ENCODE measurements around the gene KIAA1217.

The KIAA1217 gene

GRCh38 chr10:24371396-24371795, 162.5 kb downstream of the KIAA1217 start:
- DNase-seq (ENCODE audit: low spot score) = no peak

- no peak for DNase-seq (ENCODE audit: low spot score)
Measured at GRCh38 chr10:24374134-24374915, 165.4 kb downstream of the KIAA1217 start.

GRCh38 chr10:24375510-24375909, 166.6 kb downstream of the KIAA1217 start:
- no peak for DNase-seq (ENCODE audit: low spot score)

GRCh38 chr10:24376731-24377130, 167.8 kb downstream of the KIAA1217 start:
- DNase-seq (ENCODE audit: low spot score) = no peak

DNA sequence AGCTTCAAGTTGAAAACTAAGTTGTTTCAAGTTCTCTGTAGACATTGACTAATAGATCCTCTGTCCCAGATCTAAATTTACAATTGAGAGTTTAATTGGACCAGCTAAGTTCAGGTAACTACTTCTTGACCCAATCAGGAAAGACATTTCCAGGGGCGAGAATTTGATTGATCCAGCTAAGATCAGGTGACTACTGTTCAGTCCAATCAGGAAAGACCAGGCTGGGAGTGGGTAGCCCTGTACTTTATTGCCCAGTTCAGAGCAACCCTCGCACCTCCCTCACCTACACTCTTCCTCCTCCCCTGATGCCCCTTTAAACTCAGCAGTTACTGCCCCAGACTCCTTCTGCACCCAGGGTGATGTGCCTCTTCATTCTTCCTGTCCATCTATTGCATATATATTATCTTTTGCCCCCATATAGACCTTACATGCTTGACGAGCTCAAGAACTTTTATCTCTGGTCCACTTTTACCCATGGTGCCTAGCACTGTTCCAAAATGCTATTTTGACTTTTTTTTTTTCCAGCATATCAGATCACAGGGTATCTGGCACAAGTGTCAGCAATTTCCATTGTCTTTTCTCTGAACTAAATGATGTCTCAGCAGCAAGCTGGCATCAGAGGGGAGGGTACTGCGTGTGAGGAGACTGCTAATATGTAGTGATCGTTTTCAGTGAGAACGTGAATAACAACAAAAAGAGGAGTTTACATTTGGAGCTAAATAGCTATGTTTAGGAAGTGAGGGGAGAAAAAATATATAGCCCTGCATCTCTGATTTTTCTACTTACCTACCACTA, 169.4 kb downstream of the KIAA1217 start:
- no peak for DNase-seq (ENCODE audit: low spot score)

- DNase-seq (ENCODE audit: low spot score) = no peak
Measured at GRCh38 chr10:24381235-24382010, 172.5 kb downstream of the KIAA1217 start.

GRCh38 chr10:24382045-24382444, 173.1 kb downstream of the KIAA1217 start:
- DNase-seq (ENCODE audit: low spot score) = no peak

DNA sequence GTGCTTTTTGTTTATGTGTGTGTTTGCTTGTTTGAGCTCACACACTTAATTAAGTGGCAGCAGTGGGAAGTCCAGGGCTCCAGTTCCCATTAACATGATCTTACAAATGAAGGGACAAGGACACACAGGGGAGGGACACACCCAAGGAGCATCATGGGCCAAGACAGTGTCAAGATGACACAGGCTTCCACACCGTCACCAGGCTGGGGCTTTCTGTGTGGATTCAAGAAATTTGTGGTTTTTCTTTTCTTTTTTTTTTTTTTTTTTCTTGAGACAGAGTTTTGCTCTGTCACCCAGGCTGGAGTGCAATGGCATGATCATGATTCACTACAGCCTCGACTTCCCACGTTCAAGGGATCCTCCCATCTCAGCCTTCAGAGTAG, 173.6 kb downstream of the KIAA1217 start:
- DNase-seq (ENCODE audit: low spot score) = no peak

DNA sequence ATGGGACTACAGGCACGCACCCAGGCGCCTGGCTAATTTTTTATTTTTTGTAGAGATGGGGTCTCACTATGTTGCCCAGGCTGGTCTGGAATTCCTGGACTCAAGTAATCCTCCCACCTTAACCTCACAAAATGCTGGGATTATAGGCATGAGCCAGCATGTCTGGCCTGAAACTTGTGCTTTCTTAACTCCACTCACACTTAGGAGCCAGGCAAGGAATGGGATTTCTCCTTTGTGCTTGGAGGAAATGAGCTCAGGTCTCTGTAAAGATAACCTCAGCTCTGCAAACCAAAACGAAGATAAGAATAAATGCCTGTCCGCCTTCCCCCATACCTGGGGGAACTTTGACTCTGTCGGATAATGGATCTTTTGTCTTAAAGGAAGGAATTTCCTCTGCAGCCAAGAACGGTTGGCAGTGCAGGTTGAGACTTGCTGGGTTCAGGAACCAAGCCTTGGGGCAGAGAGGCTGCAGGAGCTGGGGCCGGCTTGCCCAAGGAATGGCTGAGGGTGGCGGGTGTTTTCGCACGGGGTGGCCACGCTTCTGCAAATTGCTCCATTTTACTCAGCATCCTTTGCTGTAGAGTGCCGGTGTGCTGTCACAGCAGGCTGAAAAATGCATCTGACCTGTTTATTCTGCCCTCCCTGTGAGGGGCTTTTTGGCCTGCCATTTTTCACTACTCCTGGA, 174.2 kb downstream of the KIAA1217 start:
- no peak for DNase-seq (ENCODE audit: low spot score)

- peak; percentile 21 for DNase-seq (ENCODE audit: low spot score)
Measured at GRCh38 chr10:24383681-24384106, 174.8 kb downstream of the KIAA1217 start.

DNA sequence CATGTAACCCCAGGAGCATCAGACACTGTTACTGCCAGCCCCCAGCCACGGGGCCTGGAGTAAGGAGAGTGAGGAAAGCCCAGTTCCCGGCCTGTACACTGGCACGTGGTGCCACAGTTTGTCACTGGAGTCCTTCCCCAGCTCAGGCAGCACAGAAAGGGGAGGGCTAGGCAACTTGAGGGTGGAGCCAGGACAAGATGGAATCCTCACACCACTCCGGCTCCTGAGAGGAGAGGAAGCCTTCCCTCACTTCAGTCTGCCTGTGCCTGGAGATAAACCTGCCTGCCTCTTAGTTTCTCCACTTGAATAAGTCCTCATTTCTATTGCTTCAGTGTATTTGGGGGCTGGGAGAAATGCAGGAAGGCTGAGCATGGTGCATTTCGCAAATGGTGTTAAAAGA, 176.0 kb downstream of the KIAA1217 start:
- DNase-seq (ENCODE audit: low spot score) = no peak

DNA sequence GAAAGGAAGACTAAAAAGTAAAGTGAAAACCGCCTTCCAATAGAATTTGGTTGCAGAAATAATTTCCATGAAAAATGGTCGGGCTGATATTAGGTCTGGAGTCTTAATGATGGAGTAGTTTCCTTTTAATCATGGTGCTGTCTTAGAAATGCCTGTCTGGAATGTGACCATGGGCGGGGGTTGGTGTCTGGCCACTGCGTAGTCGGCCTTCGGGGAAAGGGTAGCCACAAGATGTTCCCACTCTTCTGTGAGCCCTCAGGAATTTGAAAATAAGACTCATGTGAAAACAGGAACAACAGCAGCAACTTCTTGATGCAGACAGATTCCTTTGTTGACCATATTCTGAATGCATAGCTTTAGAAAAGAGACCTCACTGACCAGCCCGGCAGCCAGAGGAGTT, 176.8 kb downstream of the KIAA1217 start:
- DNase-seq (ENCODE audit: low spot score) = no peak

DNA sequence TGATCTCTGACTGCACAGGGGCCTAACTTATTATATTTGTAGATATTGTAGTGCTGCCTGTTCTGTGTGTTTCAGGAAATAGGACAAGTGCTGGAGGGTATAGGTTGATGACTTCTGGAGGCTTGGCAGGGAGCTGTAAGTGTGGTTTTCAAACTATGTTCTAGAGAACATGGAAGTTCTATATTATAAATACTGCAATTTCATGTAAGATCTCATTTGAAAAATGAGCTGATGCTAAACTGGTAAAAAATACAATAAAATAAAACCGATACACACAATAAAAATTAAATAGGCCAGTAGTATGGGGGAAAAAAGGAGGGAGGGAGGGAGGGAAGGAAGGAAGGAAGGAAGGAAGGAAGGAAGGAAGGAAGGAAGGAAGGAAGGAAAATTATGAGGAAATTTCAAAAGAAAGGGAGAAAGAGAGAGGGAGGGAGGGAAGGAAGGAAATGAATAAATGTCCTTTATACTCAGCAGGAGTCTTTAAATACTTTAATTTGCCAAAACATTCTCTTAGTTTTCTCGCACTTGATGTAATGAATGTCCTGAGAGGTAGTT, 181.3 kb downstream of the KIAA1217 start:
- no peak for DNase-seq (ENCODE audit: low spot score)

- no peak for DNase-seq (ENCODE audit: low spot score)
Measured at GRCh38 chr10:24390746-24391145, 181.8 kb downstream of the KIAA1217 start.

DNA sequence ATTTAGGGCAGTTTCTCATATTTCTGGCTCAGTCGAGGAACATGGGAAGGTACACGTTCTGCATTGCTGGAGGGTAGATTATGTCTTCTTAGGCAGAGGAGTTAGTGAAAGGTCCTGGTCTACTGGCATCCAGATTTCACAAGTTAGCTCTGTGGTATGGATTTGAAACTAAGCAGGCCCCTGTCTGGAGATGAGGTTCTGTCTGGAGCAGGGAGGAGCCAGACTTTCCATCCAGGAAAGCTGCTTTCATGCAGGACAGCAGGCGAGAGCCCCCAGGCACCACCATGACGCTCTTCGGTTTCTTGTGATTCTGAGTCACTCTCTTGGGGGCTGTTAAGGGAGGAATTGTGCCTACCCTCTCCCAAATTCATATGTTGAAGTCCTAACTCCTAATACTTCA, 184.3 kb downstream of the KIAA1217 start:
- no peak for DNase-seq (ENCODE audit: low spot score)

DNA sequence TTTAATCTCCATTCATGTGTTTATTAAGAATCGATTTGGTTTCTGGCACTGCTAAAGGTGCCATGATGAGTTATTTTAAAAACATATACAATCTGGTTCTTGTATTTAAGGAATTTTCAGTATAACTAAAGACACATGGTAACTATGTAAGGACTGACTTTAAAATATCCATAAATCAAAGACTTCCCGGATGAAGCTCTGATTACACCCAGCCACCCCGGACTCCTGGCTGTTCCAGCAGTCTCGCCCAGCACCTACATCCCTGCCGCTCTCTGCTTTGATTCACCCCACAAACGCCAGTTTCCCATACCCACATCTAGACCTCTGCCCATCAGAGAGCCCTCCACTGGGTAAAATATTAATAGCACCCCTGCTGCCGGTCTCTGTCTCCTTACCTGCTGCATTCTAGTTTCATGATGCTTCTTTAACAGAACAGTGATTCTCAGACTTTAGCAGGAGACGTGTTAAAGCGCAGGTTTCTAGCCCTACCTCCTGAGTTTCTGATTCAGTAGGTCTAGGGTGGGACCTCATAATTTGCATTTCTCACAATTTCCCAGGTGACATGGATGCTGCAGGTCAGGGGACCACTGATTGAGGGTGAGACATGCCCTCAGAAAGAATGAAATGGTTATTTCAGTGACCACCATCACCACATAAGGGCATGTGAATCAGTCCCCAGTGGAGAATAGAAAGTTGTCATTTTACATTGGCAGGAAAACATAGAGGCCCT, 185.7 kb downstream of the KIAA1217 start:
- DNase-seq (ENCODE audit: low spot score) = no peak

DNA sequence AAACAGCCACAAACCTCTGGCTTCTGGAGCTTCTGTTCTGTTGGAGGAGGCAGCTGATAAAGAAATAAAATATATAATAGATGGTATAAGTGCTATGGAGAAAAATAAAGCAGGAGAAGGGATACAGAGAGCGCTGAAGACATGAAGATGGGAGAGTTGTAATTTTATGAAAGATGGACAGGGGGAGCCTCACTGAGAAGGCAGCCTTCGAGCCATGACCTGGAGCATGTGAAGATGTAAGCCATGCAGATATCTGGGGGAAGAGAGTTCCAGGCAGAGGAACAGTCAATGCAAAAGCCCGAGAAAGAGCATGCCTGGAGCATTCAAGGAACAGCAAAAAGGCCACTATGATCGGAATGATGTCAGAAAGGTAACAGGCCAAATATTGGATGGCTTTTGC, 187.5 kb downstream of the KIAA1217 start:
- no peak for DNase-seq (ENCODE audit: low spot score)

- DNase-seq (ENCODE audit: low spot score) = no peak
Measured at GRCh38 chr10:24397662-24398061, 188.7 kb downstream of the KIAA1217 start.

DNA sequence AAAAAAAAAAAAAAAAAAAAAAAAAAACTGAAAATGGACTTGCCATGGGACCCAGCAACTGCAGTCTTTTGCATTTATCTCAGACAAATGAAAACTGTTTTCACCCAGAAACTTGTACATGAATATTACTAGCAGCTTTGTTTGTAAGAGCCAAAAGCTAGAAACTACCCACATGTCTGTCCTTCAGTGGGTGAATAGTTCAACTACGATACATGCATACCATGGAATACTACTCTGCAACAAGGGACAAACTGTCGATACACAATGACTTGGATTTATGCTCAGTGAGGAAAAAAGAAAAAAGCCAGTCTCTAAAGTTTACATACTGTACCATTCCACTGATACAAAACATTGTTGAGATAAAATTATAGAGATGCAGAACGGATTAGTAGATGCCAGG, 195.6 kb downstream of the KIAA1217 start:
- no peak for DNase-seq (ENCODE audit: low spot score)

- no peak for DNase-seq (ENCODE audit: low spot score)
Measured at GRCh38 chr10:24405635-24406034, 196.7 kb downstream of the KIAA1217 start.

Measured in hematopoietic multipotent progenitor cell treated with erythropoietin and hydrocortisone succinate and interleukin-3 and kit ligand, for 15 days (in vitro differentiated cells).